IMR-90 (cell line): ENCODE results near the gene IGFBP6. TPM values are rescaled to one million over a fixed set of nuclear protein-coding genes. Genes with fewer than 3 reads are reported as not detected.

ENCODE experiments used
- ATAC-seq: fragments of 200-7000 bp; cut with Tn5 transposase; 2 replicates; pipeline ENCODE4 v1.9.1; 2020; ENCODE audit warnings: low read depth, mild to moderate bottlenecking, moderate library complexity
- BruUV-seq: library from RNA; stranded (reverse); fragments of 400-500 nt; replicated peaks from 2 replicates; lab custom pipeline; 2021; lab: Mats Ljungman, UMichigan
- CTCF ChIA-PET: fragments of 300-600 bp; formaldehyde crosslinking; extraction: SDS; loops from one replicate; lab custom pipeline; 2021; ENCODE audit warnings: antibody characterized with exemption; lab: Yijun Ruan, JAX
- POLR2A ChIA-PET: fragments of 300-600 bp; sonication (Branson Sonifier 250); formaldehyde crosslinking; loops from one replicate; lab custom pipeline; 2022; ENCODE audit warnings: antibody characterized with exemption; ENCODE audit not compliant: unreplicated experiment; lab: Charles Lee
- DNase-seq: peaks from one replicate; pipeline ENCODE4 v3.0.0; 2013
- H2AFZ ChIP-seq: replicated peaks from 2 replicates; pipeline ENCODE3; 2013; ENCODE audit warnings: low read length, mild to moderate bottlenecking; ENCODE audit not compliant: poor library complexity
- H2AK5ac ChIP-seq: 2 replicates; pipeline ENCODE4 v1.6.1; 2013; ENCODE audit warnings: low read depth, low read length, inconsistent platforms
- H2AK9ac ChIP-seq: replicated peaks from 2 replicates; pipeline ENCODE3; 2013; ENCODE audit warnings: mild to moderate bottlenecking, low read depth, low read length, moderate library complexity; ENCODE audit not compliant: poor library complexity
- H2BK120ac ChIP-seq: 2 replicates; pipeline ENCODE4 v1.6.1; 2013; ENCODE audit warnings: low read depth, low read length, inconsistent platforms
- H2BK15ac ChIP-seq: 3 replicates; pipeline ENCODE4 v1.6.1; 2013; ENCODE audit warnings: low read depth, low read length, inconsistent platforms
- H2BK20ac ChIP-seq: 2 replicates; pipeline ENCODE4 v1.6.1; 2013; ENCODE audit warnings: low read depth, mild to moderate bottlenecking, inconsistent platforms, low read length, moderate library complexity
- H2BK5ac ChIP-seq: 2 replicates; pipeline ENCODE4 v1.6.1; 2013; ENCODE audit warnings: mild to moderate bottlenecking, low read depth, low read length, inconsistent platforms; ENCODE audit not compliant: poor library complexity, severe bottlenecking
- H3K14ac ChIP-seq: replicated peaks from 2 replicates; pipeline ENCODE4 v1.6.1; 2013; ENCODE audit warnings: low read depth, low read length, inconsistent platforms
- H3K18ac ChIP-seq: 2 replicates; pipeline ENCODE4 v1.6.1; 2013; ENCODE audit warnings: low read depth, low read length, control low read depth
- H3K23ac ChIP-seq: 2 replicates; pipeline ENCODE4 v1.6.1; 2013; ENCODE audit warnings: low read depth, low read length, inconsistent platforms
- H3K27ac ChIP-seq: 2 replicates; pipeline ENCODE4 v1.5.1; 2013; ENCODE audit warnings: mild to moderate bottlenecking, control low read depth, low read length; ENCODE audit not compliant: insufficient read depth
- H3K27me3 ChIP-seq: 2 replicates; pipeline ENCODE4 v1.6.1; 2013; ENCODE audit warnings: low read length; ENCODE audit not compliant: control insufficient read depth, insufficient read depth
- H3K36me3 ChIP-seq: 2 replicates; pipeline ENCODE4 v1.6.1; 2013; ENCODE audit warnings: low read length, mixed read lengths; ENCODE audit not compliant: control insufficient read depth, insufficient read depth
- H3K4ac ChIP-seq: 2 replicates; pipeline ENCODE4 v1.6.1; 2013; ENCODE audit warnings: low read depth, low read length, inconsistent platforms
- H3K4me1 ChIP-seq: 2 replicates; pipeline ENCODE4 v1.6.1; 2013; ENCODE audit warnings: low read length, mixed read lengths; ENCODE audit not compliant: control insufficient read depth, insufficient read depth
- H3K4me2 ChIP-seq: 2 replicates; pipeline ENCODE4 v1.6.1; 2013; ENCODE audit warnings: low read depth, mild to moderate bottlenecking, control low read depth, low read length, moderate library complexity
- H3K4me3 ChIP-seq: 2 replicates; pipeline ENCODE4 v1.5.1; 2013; ENCODE audit warnings: low read depth, mild to moderate bottlenecking, control low read depth, low read length, moderate library complexity; ENCODE audit not compliant: insufficient read depth
- H3K56ac ChIP-seq: 2 replicates; pipeline ENCODE4 v1.6.1; 2013; ENCODE audit warnings: low read length, inconsistent platforms; ENCODE audit not compliant: insufficient read depth; ENCODE audit errors: extremely low read depth
- H3K79me1 ChIP-seq, 2 experiments: 2 replicates each; pipeline ENCODE4 v1.6.1; 2013; ENCODE audit warnings: low read length in 2 of 2, inconsistent platforms in 1 of 2, low read depth in 1 of 2
- H3K9ac ChIP-seq: 2 replicates; pipeline ENCODE4 v1.6.1; 2013; ENCODE audit warnings: low read depth, low read length, control low read depth
- H3K9me1 ChIP-seq: 2 replicates; pipeline ENCODE4 v1.6.1; 2013; ENCODE audit warnings: low read length, inconsistent platforms; ENCODE audit not compliant: insufficient read depth
- H3K9me3 ChIP-seq: 2 replicates; pipeline ENCODE4 v1.6.1; 2013; ENCODE audit warnings: low read length; ENCODE audit not compliant: control insufficient read depth, insufficient read depth
- H4K20me1 ChIP-seq: 2 replicates; pipeline ENCODE4 v1.6.1; 2013; ENCODE audit warnings: low read length, inconsistent platforms; ENCODE audit not compliant: insufficient read depth
- H4K5ac ChIP-seq: 2 replicates; pipeline ENCODE4 v1.6.1; 2013; ENCODE audit warnings: mild to moderate bottlenecking, low read depth, low read length, control low read depth
- H4K8ac ChIP-seq, 2 experiments: 2 replicates each; pipeline ENCODE4 v1.6.1; 2013; ENCODE audit warnings: low read depth in 2 of 2, low read length in 2 of 2, control low read depth in 1 of 2, inconsistent platforms in 1 of 2
- H4K91ac ChIP-seq: 2 replicates; pipeline ENCODE4 v1.6.1; 2013; ENCODE audit warnings: low read depth, low read length, inconsistent platforms; ENCODE audit not compliant: insufficient read depth
- BHLHE40 ChIP-seq: fragments of 150-350 bp; IDR thresholded peaks from 2 replicates; pipeline ENCODE4 v1.6.1; 2016; ENCODE audit warnings: mild to moderate bottlenecking, low read depth, low read length
- CEBPB ChIP-seq: IDR thresholded peaks from 2 replicates; pipeline ENCODE4 v1.6.1; 2012; ENCODE audit warnings: low read depth, low read length, improper control_type of control experiment
- CHD1 ChIP-seq: IDR thresholded peaks from 2 replicates; pipeline ENCODE4 v1.6.1; 2012; ENCODE audit warnings: low read depth, low read length, improper control_type of control experiment
- ELK1 ChIP-seq: fragments of 150-350 bp; IDR thresholded peaks from 2 replicates; pipeline ENCODE4 v1.6.1; 2016; ENCODE audit warnings: low read depth, mild to moderate bottlenecking, low read length, moderate library complexity, borderline replicate concordance
- FOS ChIP-seq: fragments of 150-350 bp; IDR thresholded peaks from 2 replicates; pipeline ENCODE4 v1.6.1; 2016; ENCODE audit warnings: low read depth, low read length
- MAZ ChIP-seq: IDR thresholded peaks from 2 replicates; pipeline ENCODE4 v1.6.1; 2012; ENCODE audit warnings: low read depth, mild to moderate bottlenecking, low read length, improper control_type of control experiment, moderate library complexity, borderline replicate concordance
- MXI1 ChIP-seq: IDR thresholded peaks from 2 replicates; pipeline ENCODE4 v1.6.1; 2012; ENCODE audit warnings: low read depth, mild to moderate bottlenecking, low read length, moderate library complexity, borderline replicate concordance
- NFE2L2 ChIP-seq: fragments of 150-350 bp; IDR thresholded peaks from 2 replicates; pipeline ENCODE4 v1.6.1; 2016; ENCODE audit warnings: low read depth, mild to moderate bottlenecking, low read length
- POLR2A ChIP-seq: IDR thresholded peaks from 2 replicates; pipeline ENCODE4 v1.6.1; 2012; ENCODE audit warnings: mild to moderate bottlenecking, low read depth, low read length
- RAD21 ChIP-seq: IDR thresholded peaks from 2 replicates; pipeline ENCODE4 v1.6.1; 2012; ENCODE audit warnings: low read length, improper control_type of control experiment
- RCOR1 ChIP-seq: IDR thresholded peaks from 2 replicates; pipeline ENCODE4 v1.6.1; 2012; ENCODE audit warnings: mild to moderate bottlenecking, low read length, improper control_type of control experiment; ENCODE audit not compliant: insufficient replicate concordance
- SMC3 ChIP-seq: fragments of 150-350 bp; IDR thresholded peaks from 2 replicates; pipeline ENCODE4 v1.6.1; 2016; ENCODE audit warnings: low read depth, mild to moderate bottlenecking, antibody characterized with exemption, low read length, moderate library complexity
- WGBS, 2 experiments: methylation state at CpG; one replicate each; pipeline versions ENCODE4 v1.1.5 to v1.1.7; 2013; ENCODE audit warnings: missing lambda C conversion rate in 2 of 2; ENCODE audit not compliant: insufficient read length in 1 of 2; ENCODE audit errors: extremely low coverage in 2 of 2; 5-methylcytosine and 5-hydroxymethylcytosine counted together
- dilution Hi-C: fragments of 300-500 bp; cut with HindIII; formaldehyde crosslinking; loops from one replicate; pipeline ENCODE4 v1.14.3; 2018; ENCODE audit warnings: low sequenced_read_pairs; ENCODE audit not compliant: unreplicated experiment
- in situ Hi-C: fragments of 300-500 bp; cut with MboI; formaldehyde crosslinking; loops from 3 replicates; pipeline ENCODE4 v1.14.3; 2019; ENCODE audit warnings: low sequenced_read_pairs, inconsistent platforms, mixed read lengths
- intact Hi-C: fragments of 100-400 bp; cut with micrococcal nuclease; formaldehyde crosslinking; loops from 2 replicates; pipeline ENCODE4 v1.10.0; 2022
- polyA plus RNA-seq, 3 experiments: library from polyadenylated mRNA; depleted of rRNA; stranded (reverse); fragments of >200 nt; gene quantifications; 2 replicates each; pipeline ENCODE4 v1.2.3, GENCODE V29; 2012; ENCODE audit warnings: low replicate concordance in 1 of 3
- total RNA-seq: library from RNA; depleted of rRNA; stranded (reverse); fragments of >200 nt; gene quantifications from 2 replicates; pipeline ENCODE4 v1.2.3, GENCODE V29; 2012

Gene IGFBP6
- total and polyA plus RNA-seq, 2 of the 4 experiments (the other 2 are of a cell fraction), result 124 to 337 TPM

DNA sequence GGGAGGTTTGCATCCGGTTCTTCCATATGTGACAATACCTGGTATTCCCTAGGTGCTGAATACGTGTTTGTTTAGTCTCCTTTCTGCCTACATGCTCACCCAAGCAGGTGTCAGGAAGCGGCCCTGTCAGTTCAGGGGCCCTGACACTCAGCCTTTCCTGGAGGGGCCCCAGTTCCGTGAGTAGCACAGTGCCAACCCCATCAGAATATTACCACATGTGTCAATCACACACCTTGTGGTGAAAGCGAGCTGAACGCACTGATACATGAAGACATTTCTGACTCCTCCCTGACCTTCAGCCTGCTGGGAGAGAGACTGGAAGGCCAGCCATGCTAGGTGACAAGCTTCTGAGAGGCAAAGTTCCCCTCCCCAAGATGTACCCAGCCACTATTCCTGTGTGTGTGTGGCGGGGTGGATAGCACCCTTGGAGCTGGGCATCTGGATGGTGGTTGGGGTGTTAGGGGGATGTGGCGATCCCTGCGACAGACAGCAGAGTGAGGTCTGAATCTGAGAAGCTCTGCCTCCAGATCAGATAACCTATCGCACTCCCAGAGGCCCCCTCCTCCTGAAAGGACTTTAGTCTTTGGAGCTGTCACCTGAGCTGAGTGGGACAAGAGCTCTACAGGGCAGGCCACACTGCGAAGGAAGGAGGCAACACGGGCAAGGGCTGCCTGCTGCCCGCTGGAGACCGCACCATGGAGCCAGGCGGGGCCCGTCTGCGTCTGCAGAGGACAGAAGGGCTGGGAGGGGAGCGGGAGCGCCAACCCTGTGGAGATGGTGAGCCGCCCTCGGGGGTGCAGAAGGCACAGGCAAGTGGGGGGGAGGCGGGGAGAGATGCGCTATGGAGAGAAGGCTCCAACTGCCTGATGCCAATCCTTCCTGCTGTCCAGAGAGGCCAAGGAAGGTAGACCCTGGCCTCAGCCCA, 5.7 kb downstream of the IGFBP6 start, which contains the start of gene SOAT2 (continued):
- no peak for TF ChIP-seq ELK1
- no peak for TF ChIP-seq BHLHE40

- in situ Hi-C loops (no loop called here), intact Hi-C loops (no loop called here), dilution Hi-C loops (no loop called here)
- Histone ChIP-seq H4K20me1 (no peaks in the 10 kb centered on the region), H2AK9ac (no peak overlapping the region), H2BK20ac (no peak overlapping the region), H2BK5ac (no peak overlapping the region), H3K9me3 (no peaks in the 10 kb centered on the region), H3K4me3 (no peak overlapping the region), H3K23ac (no peak overlapping the region), H3K9ac (no peak overlapping the region), H4K5ac (no peak overlapping the region), H4K91ac (no peak overlapping the region; the same call in 1 of the 2 replicates), H3K9me1 (no peaks in the 10 kb centered on the region), H2BK15ac (no peak overlapping the region), H3K36me3 (peaks cover 7% of the 10 kb centered on the region; the same call in 1 of the 2 replicates), H4K8ac (peak overlapping the region in 1 of 2 experiments; percentile 37; a peak in 1 of 4 replicates), H3K56ac (no peak overlapping the region), H3K4me1 (peaks cover 7% of the 10 kb centered on the region), H3K14ac (no peak overlapping the region), H3K4me2 (no peak overlapping the region), H3K27me3 (no peaks in the 10 kb centered on the region), H2AFZ (no peak overlapping the region), H2BK120ac (no peak overlapping the region), H2AK5ac (peak overlapping the region; percentile 49; the same call in 1 of the 2 replicates), H3K27ac (no peak overlapping the region), H3K18ac (no peak overlapping the region), H3K4ac (no peak overlapping the region), H3K79me1 (peaks cover 0 to 8% of the 10 kb centered on the region in 2 experiments; a peak in 1 of 4 replicates)
- ChIA-PET POLR2A (no interaction called here), CTCF (interaction anchor here (0.7 to 3.7 kb wide), 2 partner anchors 38 to 110 kb away, joined by 8 to 21 read pairs; no protein-coding TSS in a partner anchor)
- ATAC-seq, result no peak
- WGBS, 2 experiments, result no CpG with 5 or more reads among the region's 3 CpGs
- DNase-seq, result no peak
- BruUV-seq, result no TSS peak
- TF ChIP-seq MAZ (no peak), MXI1 (no peak), NFE2L2 (no peak), SMC3 (no peak), RCOR1 (no peak), FOS (no peak), ELK1 (no peak), RAD21 (no peak), CHD1 (no peak), POLR2A (no peak), CEBPB (no peak)
Measured at GRCh38 chr12:53103860-53104305, 6.4 kb downstream of the IGFBP6 start.
